ENCODE measurements around the gene RPH3AL.

GRCh38 chr17:229709-230394 lies 122.8 kb downstream of the RPH3AL start:
- TF ChIP-seq POLR2A (IDR thresholded peaks at IDR 0.05) = no peak
- no peak for TF ChIP-seq CTCF (IDR thresholded peaks at IDR 0.05)

Measured in gastroesophageal sphincter (tissue), 3 donors.